ENCODE results near the gene SERINC3. TPM values are rescaled to one million over a fixed set of nuclear protein-coding genes. Genes with fewer than 3 reads are reported as not detected.

The SERINC3 gene
- polyA plus RNA-seq, 1 of the 3 experiments (the other 2 are of a cell fraction), result 105 TPM

GRCh38 chr20:44509762-44510161 lies 12.1 kb downstream of the SERINC3 start:
- Histone ChIP-seq H3K79me2 (ENCODE audit: insufficient read depth) (peaks cover 66% of the 10 kb centered on the region), H3F3A (replicated peaks; ENCODE audit: insufficient read depth) (peaks cover 10% of the 10 kb centered on the region), H3K9ac (no peak overlapping the region), H4K20me1 (ENCODE audit: insufficient read depth) (peaks cover 26% of the 10 kb centered on the region; the same call in 1 of the 2 replicates), H3K36me3 (replicated peaks in 1 of 2; ENCODE audit: control insufficient read depth in 1 of 2, insufficient read depth in 2 of 2, low read length in 1 of 2) (peaks cover 51 to 83% of the 10 kb centered on the region in 2 experiments), H3K27me3 (ENCODE audit: insufficient read depth) (no peaks in the 10 kb centered on the region), H2AFZ (ENCODE audit: low read depth) (no peak overlapping the region), H3K27ac (ENCODE audit: low read depth in 2 of 2, low read length in 1 of 2) (no peak overlapping the region), H3K4me1 (ENCODE audit: control insufficient read depth in 1 of 2, insufficient read depth in 2 of 2, low read depth in 1 of 2, low read length in 1 of 2) (no peaks in the 10 kb centered on the region; a peak in 1 of 4 replicates), H3K4me2 (no peak overlapping the region), H3K4me3 (ENCODE audit: low read depth in 2 of 2, low read length in 1 of 2) (no peak overlapping the region), H3K9me3 (no peaks in the 10 kb centered on the region), H3K9me2 (no peaks in the 10 kb centered on the region)
- WGBS (ENCODE audit: low lambda C conversion rate), result 92% methylated on average over 4 of the region's 4 CpGs
- TF ChIP-seq TEAD4 (IDR thresholded peaks at IDR 0.05; ENCODE audit: borderline replicate concordance, insufficient read depth) (no peak), RXRA (IDR thresholded peaks at IDR 0.05; ENCODE audit: borderline replicate concordance, low read depth) (no peak), TAF1 (IDR thresholded peaks at IDR 0.05; ENCODE audit: borderline replicate concordance, low read depth, low read length) (no peak), RFX5 (IDR thresholded peaks at IDR 0.05; ENCODE audit: low read length) (no peak), MEF2A (IDR thresholded peaks at IDR 0.05; ENCODE audit: borderline replicate concordance, low read depth) (no peak), CHD2 (IDR thresholded peaks at IDR 0.05; ENCODE audit: low read length, partially characterized antibody) (no peak), POLR2AphosphoS5 (IDR thresholded peaks at IDR 0.05; ENCODE audit: low read depth, low read length) (no peak), RAD21 (IDR thresholded peaks at IDR 0.05; ENCODE audit: low read length) (no peak), ZBTB33 (IDR thresholded peaks at IDR 0.05; ENCODE audit: borderline replicate concordance, low read depth) (no peak), MAX (IDR thresholded peaks at IDR 0.05; ENCODE audit: low read depth) (no peak), CTCF (IDR thresholded peaks at IDR 0.05) (no peak)
- TF ChIP-seq, protein P1, sequence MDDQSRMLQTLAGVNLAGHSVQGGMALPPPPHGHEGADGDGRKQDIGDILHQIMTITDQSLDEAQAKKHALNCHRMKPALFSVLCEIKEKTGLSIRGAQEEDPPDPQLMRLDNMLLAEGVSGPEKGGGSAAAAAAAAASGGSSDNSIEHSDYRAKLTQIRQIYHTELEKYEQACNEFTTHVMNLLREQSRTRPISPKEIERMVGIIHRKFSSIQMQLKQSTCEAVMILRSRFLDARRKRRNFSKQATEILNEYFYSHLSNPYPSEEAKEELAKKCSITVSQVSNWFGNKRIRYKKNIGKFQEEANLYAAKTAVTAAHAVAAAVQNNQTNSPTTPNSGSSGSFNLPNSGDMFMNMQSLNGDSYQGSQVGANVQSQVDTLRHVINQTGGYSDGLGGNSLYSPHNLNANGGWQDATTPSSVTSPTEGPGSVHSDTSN (IDR thresholded peaks at IDR 0.05), result no peak
- TF ChIP-seq, protein P2, sequence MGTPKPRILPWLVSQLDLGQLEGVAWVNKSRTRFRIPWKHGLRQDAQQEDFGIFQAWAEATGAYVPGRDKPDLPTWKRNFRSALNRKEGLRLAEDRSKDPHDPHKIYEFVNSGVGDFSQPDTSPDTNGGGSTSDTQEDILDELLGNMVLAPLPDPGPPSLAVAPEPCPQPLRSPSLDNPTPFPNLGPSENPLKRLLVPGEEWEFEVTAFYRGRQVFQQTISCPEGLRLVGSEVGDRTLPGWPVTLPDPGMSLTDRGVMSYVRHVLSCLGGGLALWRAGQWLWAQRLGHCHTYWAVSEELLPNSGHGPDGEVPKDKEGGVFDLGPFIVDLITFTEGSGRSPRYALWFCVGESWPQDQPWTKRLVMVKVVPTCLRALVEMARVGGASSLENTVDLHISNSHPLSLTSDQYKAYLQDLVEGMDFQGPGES (IDR thresholded peaks at IDR 0.05; ENCODE audit: low read depth, low read length), result no peak
- ChIA-PET CTCF (interaction anchor here (1.5 to 2.6 kb wide), 2 partner anchors 11 to 101 kb away, joined by 7 to 12 read pairs; partner anchors contain the start of gene SERINC3), POLR2A (interaction anchor here (1.3 kb wide), 1 partner anchor 12 kb away, joined by 4 read pairs; the partner anchor contains the start of gene SERINC3)
- DNase-seq, result no peak

Measured in SK-N-SH (cell line).